ENCODE data around the gene DNAJB14.

Gene DNAJB14

DNA sequence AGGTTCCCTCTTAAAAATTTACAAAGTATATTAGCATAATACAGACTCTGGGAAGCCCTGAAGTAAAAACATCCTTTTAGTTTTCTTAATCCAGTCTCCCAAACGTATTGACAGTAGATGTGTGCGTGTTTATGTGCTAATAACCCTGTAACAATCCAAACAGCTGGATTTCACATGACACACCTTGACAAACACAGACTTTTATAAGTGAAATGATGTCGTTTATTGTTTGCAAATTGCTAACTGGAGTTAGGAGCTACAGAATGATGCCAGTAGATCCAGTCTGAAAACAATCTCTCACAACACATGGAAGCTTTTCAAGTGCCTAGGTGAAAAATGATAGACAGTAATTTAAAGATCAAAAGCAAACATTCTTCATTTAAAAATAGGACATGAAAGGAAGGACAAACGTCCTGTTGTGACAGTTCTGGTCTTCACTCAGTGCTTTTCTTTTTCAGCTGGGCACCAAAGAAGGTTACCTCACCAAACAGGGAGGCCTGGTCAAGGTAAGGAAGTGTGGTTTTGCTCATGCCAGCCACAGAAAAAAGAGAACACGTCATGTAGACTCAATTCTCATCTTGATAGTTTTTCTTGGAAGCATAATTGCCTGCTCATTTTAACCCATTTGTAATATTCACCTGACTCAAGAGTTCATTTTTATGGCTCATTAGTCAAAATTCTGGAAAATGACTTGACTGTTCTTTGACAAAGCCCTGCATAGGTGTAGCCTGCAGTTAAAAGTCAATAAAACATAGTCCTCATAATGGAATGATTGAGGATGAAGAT lies 85.1 kb downstream of the DNAJB14 start:
- FAIRE-seq: no peak

DNA sequence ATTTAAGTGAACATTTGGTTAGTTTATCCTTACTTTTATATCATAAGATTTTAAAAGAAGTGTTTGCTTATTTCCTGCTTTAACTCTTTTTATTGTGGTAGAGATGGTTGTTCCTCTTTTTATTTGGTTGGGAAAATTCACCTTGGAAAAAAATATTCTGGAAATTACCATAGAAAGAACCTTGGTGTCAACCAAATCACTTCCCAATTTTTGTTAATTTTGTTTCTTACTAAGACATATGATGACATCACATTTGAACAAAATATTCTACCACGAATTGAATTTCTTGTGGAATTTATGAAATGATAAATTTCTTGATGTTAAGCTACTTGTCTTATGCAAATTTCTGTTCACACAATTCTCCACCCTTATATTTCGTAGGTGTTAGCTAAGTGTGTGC lies 85.9 kb downstream of the DNAJB14 start:
- no peak for FAIRE-seq

DNA sequence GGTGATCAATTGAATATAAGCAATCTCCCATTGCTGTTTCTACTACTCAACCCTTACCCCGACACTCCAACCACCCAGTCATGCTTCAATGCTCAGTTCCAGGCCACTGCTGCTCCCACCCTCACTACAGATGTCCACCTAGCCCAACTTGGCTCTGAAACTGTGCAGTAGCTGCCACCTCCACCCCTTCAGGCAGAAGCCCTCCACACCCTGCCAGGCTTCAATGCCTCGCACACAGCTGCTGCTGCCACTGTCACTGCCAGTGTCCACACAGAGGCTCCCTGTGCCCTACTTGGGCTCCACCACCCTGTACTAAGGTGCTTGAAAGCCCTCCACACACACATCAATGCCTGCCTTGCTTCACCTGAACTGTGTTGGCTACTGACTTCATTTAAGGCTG lies 86.8 kb downstream of the DNAJB14 start:
- FAIRE-seq: no peak

DNA sequence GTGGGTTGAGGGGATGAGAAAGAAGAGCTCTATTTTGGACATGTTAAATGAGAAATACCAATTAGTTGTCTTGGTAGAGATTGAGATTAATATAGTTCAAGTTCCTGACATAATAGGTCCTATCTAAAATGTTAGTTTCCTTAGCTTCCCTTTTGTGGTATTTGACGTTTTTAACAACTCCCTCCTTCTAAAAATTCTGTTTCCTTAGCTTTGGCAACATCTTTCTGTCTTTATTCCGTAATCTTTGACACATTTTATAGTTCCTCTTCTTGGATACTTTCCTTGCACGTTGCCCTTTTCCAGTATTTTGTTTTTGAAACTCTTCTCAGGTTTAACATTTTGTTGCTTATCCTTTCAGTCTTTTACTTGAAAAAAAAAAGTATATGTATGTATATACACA lies 89.1 kb downstream of the DNAJB14 start:
- FAIRE-seq: no peak

DNA sequence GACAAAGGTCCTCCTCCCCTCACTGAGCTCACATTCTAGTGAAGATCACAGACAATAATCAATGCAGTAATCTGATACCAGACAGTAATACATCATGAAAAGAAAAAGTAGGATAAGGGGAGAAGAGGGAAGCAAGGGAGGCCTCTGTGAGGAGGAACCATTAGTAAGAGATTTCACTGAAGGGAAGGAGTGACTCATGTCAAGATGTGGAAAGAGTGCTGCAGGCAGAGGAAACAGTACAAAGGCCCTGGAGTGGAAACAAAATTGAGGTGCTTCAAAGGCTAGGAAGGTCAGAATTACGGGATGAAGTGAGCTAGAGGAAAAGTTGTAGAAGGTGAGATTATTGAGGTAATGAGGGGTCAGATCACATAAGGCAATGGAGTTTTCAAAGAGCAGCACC lies 90.3 kb downstream of the DNAJB14 start:
- FAIRE-seq: no peak

DNA sequence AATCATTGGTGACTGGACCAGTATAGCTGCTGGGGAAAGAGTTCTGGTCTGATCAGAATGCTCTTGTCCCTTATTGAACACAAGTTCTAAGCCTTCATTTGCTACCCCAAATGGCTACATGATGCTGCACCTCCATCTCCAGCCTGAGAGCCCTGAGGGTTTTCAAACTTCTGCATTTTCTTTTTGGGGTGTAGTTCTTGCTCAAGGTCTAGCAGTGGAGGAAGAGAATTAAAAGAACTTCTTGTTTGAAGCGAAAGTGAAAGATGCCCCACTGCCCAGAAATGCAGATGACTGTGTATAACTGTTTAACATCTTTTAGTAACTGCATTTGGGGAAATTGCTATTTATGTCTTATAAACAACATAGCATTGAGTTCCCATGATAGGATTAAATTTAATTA lies 90.7 kb downstream of the DNAJB14 start:
- no peak for FAIRE-seq

DNA sequence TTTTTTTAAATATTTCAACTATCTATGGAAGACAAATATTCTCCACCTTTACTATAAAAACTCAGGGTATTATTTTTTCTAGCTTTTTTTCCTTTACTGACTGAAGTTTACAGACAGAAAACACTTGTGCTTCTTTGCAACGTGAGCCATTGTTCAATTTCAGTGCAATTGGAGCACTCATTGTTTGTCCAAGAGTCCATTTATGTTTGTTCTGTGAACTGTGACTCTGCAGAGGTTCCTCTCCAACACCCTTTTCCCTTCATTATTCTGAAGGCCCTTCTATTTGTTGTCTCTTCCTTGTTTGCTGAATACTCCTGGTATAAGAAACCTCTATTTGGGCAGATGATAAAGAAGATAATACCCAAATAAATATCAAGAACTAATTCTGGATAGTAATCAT lies 92.4 kb downstream of the DNAJB14 start:
- no peak for FAIRE-seq

DNA sequence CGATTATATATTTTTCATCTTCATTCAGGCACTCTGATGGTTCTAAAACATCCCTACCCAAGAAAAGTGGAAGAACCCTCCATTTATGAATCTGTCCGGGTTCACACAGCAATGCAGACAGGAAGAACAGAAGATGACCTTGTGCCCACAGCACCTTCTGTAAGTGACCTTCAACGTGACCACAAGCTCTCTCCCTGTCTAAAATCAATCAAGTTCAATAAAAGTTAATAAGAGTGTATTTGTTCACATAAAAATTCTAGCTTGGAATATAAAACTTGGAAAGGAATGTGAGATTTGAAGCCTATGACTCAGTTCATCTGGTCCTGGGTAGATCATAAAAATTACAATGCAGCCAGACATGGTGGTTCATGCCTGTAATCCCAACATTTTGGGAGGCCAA lies 93.2 kb downstream of the DNAJB14 start:
- no peak for FAIRE-seq

DNA sequence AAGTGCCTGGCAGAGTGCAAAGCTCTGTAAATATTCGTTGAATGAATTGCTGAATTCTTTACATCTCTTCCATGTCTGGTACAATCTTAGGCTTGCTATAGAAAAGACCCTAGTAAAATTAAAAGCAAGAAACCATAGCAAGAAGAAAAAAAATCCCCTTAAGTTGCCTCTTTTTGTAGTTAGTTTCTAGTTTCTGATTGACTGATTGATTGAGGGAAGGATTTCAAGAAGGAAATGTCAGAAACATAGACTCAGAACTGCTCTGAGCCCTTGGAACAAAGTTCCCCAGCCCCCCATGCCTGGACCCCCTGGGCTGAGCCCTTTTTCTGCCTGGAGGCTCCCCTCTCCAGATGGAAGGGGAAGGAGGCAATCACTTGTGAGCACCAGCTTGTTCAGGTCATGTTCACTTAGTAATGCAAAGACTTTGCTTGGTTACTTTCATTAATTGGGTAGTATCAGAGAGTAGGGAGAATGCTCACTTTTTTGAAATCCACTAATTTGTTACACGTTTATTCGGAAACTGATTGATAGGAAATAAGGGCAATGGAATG lies 94.1 kb downstream of the DNAJB14 start:
- no peak for FAIRE-seq

DNA sequence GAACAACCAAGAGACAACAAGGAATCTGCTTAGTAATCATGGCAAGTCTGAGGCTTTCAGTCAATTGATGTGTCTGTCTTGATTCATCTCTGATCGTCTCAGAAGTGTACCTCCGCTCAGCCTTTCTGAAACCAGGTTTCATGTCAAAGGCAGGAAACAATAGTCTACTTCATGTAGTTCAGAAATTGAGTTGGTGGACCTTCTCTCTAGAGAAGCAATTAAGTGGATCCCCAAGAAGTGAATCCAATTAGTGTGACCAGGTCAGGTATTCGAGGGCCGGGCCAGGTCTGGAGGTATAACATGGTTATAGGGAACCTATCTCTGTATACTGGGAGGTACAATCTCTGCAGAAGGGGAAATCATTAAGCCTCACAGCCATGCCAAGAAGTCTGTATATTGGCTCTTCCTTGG lies 97.8 kb downstream of the DNAJB14 start:
- FAIRE-seq: no peak

DNA sequence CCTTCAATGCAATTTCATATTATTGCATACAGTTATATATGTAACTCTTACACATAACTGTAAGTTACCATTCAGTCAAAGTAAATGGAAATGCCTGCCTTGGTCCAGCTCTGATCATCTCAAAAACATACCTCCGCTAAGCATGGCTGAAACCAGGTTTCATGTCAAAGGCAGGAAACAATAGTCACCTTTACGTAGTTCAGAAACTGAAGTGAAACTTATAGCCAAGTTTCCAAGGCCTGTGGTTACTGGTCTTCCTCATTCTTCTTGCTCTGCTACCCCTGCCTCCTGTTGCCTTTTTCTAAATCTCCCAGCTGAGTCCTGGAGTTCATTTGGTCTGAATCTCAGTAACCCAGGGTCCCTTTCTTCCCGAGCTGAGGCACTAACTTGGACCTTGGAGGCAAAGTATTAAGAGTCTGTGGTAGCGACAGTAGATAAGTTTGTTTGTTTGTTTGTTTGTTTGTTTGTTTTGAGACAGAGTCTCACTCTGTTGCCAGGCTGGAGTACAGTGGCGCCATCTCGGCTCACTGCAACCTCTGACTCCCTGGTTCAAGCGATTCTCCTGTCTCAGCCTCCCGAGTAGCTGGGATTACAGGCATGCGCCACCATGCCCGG lies 98.9 kb downstream of the DNAJB14 start:
- FAIRE-seq: no peak

DNA sequence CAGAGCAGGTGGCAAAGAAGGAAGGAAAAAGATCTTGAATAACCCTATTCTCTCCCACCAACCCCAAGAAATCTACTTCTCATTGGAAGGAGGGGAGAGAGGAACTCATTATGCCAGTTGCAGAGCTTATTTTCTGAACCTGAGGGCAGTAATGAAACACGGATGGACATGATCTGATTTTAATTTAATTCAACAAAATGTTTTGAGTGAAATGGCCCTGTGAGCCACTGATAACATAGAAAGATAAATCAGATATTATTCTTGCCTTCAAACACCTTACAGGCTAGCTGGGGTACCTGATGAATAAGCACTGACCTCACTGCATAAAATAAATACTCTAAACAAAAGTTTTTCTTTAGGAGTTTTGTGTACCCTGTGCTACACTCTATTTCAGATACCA lies 99.5 kb downstream of the DNAJB14 start:
- no peak for FAIRE-seq

All from A204.1 (cell line).